ENCODE data around the gene RGS19. TPM values are rescaled to one million over a fixed set of nuclear protein-coding genes. Genes with fewer than 3 reads are reported as not detected.
A peak's percentile ranks its signal among the peaks of the same experiment; 100 is the strongest.

RGS19 gene
- total RNA-seq, 1 donor from 2014 or later = 10.8 TPM

- ATAC-seq (no peak), DNase-seq (ENCODE audit: low spot score) (no peak)
- intact Hi-C loops (cut with DNase I) = no loop called here
Measured at GRCh38 chr20:64070244-64070993, 8.9 kb downstream of the RGS19 start.

GRCh38 chr20:64069614-64070243 is 9.6 kb downstream of the RGS19 start:
- intact Hi-C loops (cut with DNase I) = no loop called here
- no peak for DNase-seq (ENCODE audit: low spot score)
- ATAC-seq = no peak

GRCh38 chr20:64069209-64069613 is 10.1 kb downstream of the RGS19 start:
- DNase-seq (ENCODE audit: low spot score) = no peak
- intact Hi-C loops (cut with DNase I) = no loop called here
- ATAC-seq = no peak

GRCh38 chr20:64068386-64069208 is 10.7 kb downstream of the RGS19 start:
- DNase-seq (ENCODE audit: low spot score) = no peak
- intact Hi-C loops (cut with DNase I) = no loop called here
- no peak for ATAC-seq

GRCh38 chr20:64067733-64068307 is 11.5 kb downstream of the RGS19 start:
- intact Hi-C loops (cut with DNase I) = no loop called here
- no peak for ATAC-seq
- no peak for DNase-seq (ENCODE audit: low spot score)

GRCh38 chr20:64067005-64067632 is 12.2 kb downstream of the RGS19 start:
- ATAC-seq (no peak), DNase-seq (ENCODE audit: low spot score) (no peak)
- intact Hi-C loops (cut with DNase I) = no loop called here

GRCh38 chr20:64065974-64066343 is 13.4 kb downstream of the RGS19 start:
- intact Hi-C loops (cut with DNase I) = no loop called here
- DNase-seq (ENCODE audit: low spot score) (no peak), ATAC-seq (no peak)

- intact Hi-C loops (cut with DNase I) = no loop called here
- no peak for ATAC-seq
- no peak for DNase-seq (ENCODE audit: low spot score)
Measured at GRCh38 chr20:64065062-64065973, 14.0 kb downstream of the RGS19 start.

- ATAC-seq = no peak
- intact Hi-C loops (cut with DNase I) = no loop called here
- DNase-seq (ENCODE audit: low spot score) = no peak
Measured at GRCh38 chr20:64064145-64064698, 15.1 kb downstream of the RGS19 start.

GRCh38 chr20:64063389-64064144 is 15.8 kb downstream of the RGS19 start:
- DNase-seq (ENCODE audit: low spot score) (no peak), ATAC-seq (peak; percentile 14)
- intact Hi-C loops (cut with DNase I) = no loop called here

GRCh38 chr20:64062596-64063388 is 16.5 kb downstream of the RGS19 start, which contains the start of gene TCEA2:
Gene TCEA2 (plus strand): TSS chr20:64063198. CDS start chr20:64063313, 115 bp downstream.
- DNase-seq (ENCODE audit: low spot score) (peak; percentile 98), ATAC-seq (peak; percentile 97)
- intact Hi-C loops (cut with DNase I) = no loop called here

- intact Hi-C loops (cut with DNase I) = no loop called here
- DNase-seq (ENCODE audit: low spot score) (no peak), ATAC-seq (peak; percentile 2)
Measured at GRCh38 chr20:64062276-64062595, 17.1 kb downstream of the RGS19 start.

GRCh38 chr20:64058536-64058935 is 20.8 kb downstream of the RGS19 start:
- no peak for ATAC-seq
- intact Hi-C loops (cut with DNase I) = no loop called here
- DNase-seq (ENCODE audit: low spot score) = no peak

GRCh38 chr20:64057628-64058498 is 21.5 kb downstream of the RGS19 start:
- ATAC-seq (peak; percentile 46), DNase-seq (ENCODE audit: low spot score) (peak; percentile 87)
- intact Hi-C loops (cut with DNase I) = no loop called here

GRCh38 chr20:64056889-64057627 is 22.3 kb downstream of the RGS19 start:
- ATAC-seq = no peak
- intact Hi-C loops (cut with DNase I) = no loop called here
- no peak for DNase-seq (ENCODE audit: low spot score)

Measured in sciatic nerve (tissue), 2 donors.